Esophagus squamous epithelium (tissue), 4 donors: Measurements from ENCODE around the gene USB1.

ENCODE experiments used
- CTCF ChIP-seq, 6 experiments: fragments of 450-650 bp in 4 of 6; fragments of 200-600 bp in 2 of 6; sonication (generic) in 2 of 6; IDR thresholded peaks; one replicate each; pipeline ENCODE4 v1.5.1; 2016 to 2019; ENCODE audit warnings: antibody characterized with exemption in 6 of 6, mild to moderate bottlenecking in 4 of 6, moderate library complexity in 4 of 6
- POLR2A ChIP-seq, 4 donors: fragments of 450-650 bp; IDR thresholded peaks; one replicate each; pipeline ENCODE4 v1.6.1; 2017; ENCODE audit warnings: antibody characterized with exemption in 4 of 4, mild to moderate bottlenecking in 4 of 4, moderate library complexity in 3 of 4

- no peak for TF ChIP-seq CTCF (IDR thresholded peaks at IDR 0.05)
- TF ChIP-seq POLR2A (IDR thresholded peaks at IDR 0.05): no peak
Measured at GRCh38 chr16:57952909-57953308, 48.3 kb upstream of the USB1 start.
